Breast epithelium (tissue), 3 donors: ENCODE results near the gene POU2F2.

ENCODE experiments used
- POLR2A ChIP-seq: fragments of 450-650 bp; IDR thresholded peaks from one replicate; pipeline ENCODE4 v1.6.1; 2016; ENCODE audit warnings: antibody characterized with exemption, mild to moderate bottlenecking, moderate library complexity
- TF ChIP-seq, protein P1 (sequence below), 3 donors: fragments of 450-650 bp; IDR thresholded peaks; one replicate each; pipeline ENCODE4 v1.5.1; 2016 to 2017; ENCODE audit warnings: antibody characterized with exemption in 3 of 3, mild to moderate bottlenecking in 3 of 3, moderate library complexity in 3 of 3

DNA sequence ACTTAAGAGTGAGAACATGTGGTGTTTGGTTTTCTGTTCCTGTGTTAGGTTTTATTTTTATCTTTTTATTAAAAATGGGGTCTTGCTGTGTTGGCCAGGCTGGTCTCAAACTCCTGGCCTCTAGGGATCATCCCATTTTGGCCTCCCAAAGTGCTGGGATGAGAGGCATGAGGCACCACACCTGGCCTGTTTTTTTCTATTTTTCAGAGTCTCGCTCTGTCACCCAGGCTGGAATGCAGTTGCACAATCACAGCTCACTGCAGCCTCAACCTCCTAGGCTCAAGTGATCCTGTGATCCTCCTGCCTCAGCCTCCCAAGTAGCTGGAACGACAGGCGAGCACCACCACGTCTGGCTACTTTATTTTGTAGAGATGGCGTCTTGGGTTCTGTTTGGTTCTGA lies 48.7 kb downstream of the POU2F2 start:
- TF ChIP-seq POLR2A = no peak
- TF ChIP-seq, protein P1, sequence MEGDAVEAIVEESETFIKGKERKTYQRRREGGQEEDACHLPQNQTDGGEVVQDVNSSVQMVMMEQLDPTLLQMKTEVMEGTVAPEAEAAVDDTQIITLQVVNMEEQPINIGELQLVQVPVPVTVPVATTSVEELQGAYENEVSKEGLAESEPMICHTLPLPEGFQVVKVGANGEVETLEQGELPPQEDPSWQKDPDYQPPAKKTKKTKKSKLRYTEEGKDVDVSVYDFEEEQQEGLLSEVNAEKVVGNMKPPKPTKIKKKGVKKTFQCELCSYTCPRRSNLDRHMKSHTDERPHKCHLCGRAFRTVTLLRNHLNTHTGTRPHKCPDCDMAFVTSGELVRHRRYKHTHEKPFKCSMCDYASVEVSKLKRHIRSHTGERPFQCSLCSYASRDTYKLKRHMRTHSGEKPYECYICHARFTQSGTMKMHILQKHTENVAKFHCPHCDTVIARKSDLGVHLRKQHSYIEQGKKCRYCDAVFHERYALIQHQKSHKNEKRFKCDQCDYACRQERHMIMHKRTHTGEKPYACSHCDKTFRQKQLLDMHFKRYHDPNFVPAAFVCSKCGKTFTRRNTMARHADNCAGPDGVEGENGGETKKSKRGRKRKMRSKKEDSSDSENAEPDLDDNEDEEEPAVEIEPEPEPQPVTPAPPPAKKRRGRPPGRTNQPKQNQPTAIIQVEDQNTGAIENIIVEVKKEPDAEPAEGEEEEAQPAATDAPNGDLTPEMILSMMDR (IDR thresholded peaks at IDR 0.05) = no peak
